HCT116 (cell line): ENCODE measurements around the gene DRG1. TPM values are rescaled to one million over a fixed set of nuclear protein-coding genes. Genes with fewer than 3 reads are reported as not detected.

Source experiments
- ATAC-seq: fragments of 200-7000 bp; cut with Tn5 transposase; 2 replicates; pipeline ENCODE4 v1.9.1; 2020; ENCODE audit warnings: mild to moderate bottlenecking, moderate library complexity
- BruUV-seq: library from RNA; stranded (reverse); fragments of 400-500 nt; replicated peaks from 2 replicates; lab custom pipeline; 2021; lab: Mats Ljungman, UMichigan
- CTCF ChIA-PET: fragments of 300-600 bp; sonication (Branson Sonifier 250); formaldehyde crosslinking; loops from one replicate; lab custom pipeline; 2021; ENCODE audit warnings: antibody characterized with exemption; lab: Charles Lee
- POLR2A ChIA-PET: fragments of 300-600, 350-600 bp; sonication (Branson Sonifier 250); formaldehyde crosslinking; loops from one replicate; lab custom pipeline; 2021; ENCODE audit warnings: antibody characterized with exemption; lab: Charles Lee
- RAD21 ChIA-PET, 2 experiments: fragments of 300-600 bp; sonication (Branson Sonifier 250); formaldehyde crosslinking; loops; one replicate each; lab custom pipeline; 2023; ENCODE audit warnings: low total read pairs in 2 of 2; ENCODE audit not compliant: uncharacterized antibody in 2 of 2, unreplicated experiment in 2 of 2, low non-redundant PET in 1 of 2; lab: Charles Lee
- DNase-seq: peaks from one replicate; pipeline ENCODE4 v3.0.0-alpha.2; 2010; ENCODE audit warnings: low read depth, low spot score
- H2AFZ ChIP-seq: fragments of 200-600 bp; shearing (Covaris generic), sonication (generic); 2 replicates; pipeline ENCODE4 v1.6.1; 2017; ENCODE audit warnings: low read depth, mixed run types, mixed read lengths, antibody characterized with exemption, low read length; ENCODE audit not compliant: poor library complexity, severe bottlenecking
- H3K27ac ChIP-seq: 2 replicates; pipeline ENCODE4 v1.5.1; 2012; ENCODE audit warnings: low read depth, low read length
- H3K27me3 ChIP-seq: fragments of 200-600 bp; sonication (generic); 2 replicates; pipeline ENCODE4 v1.6.1; 2016; ENCODE audit warnings: mixed run types, low read length, mixed read lengths; ENCODE audit not compliant: insufficient read depth
- H3K36me3 ChIP-seq, 2 experiments: fragments of 200-500 bp in 1 of 2; fragments of 200-600 bp in 1 of 2; sonication (Bioruptor generic) in 1 of 2; sonication (generic) in 1 of 2; 2 replicates each; pipeline versions ENCODE4 v1.5.1 to v1.6.1; 2014 to 2016; ENCODE audit warnings: low read length in 2 of 2, inconsistent platforms in 1 of 2, mixed read lengths in 1 of 2, mixed run types in 1 of 2; ENCODE audit not compliant: insufficient read depth in 2 of 2, control insufficient read depth in 1 of 2
- H3K4me1 ChIP-seq, 2 experiments: fragments of 200-600 bp in 1 of 2; sonication (generic) in 1 of 2; 2 replicates each; pipeline versions ENCODE4 v1.5.1 to v1.6.1; 2012 to 2017; ENCODE audit warnings: low read length in 2 of 2, inconsistent platforms in 1 of 2, mild to moderate bottlenecking in 1 of 2, mixed read lengths in 1 of 2, mixed run types in 1 of 2, moderate library complexity in 1 of 2; ENCODE audit not compliant: insufficient read depth in 2 of 2, control insufficient read depth in 1 of 2
- H3K4me2 ChIP-seq: fragments of 200-600 bp; sonication (generic); 2 replicates; pipeline ENCODE4 v1.6.1; 2017; ENCODE audit warnings: mixed run types, low read length, mixed read lengths
- H3K4me3 ChIP-seq, 2 experiments: fragments of 200-600 bp in 1 of 2; sonication (generic) in 1 of 2; replicated peaks in 1 of 2; 2 replicates each; pipeline ENCODE4 v1.5.1; 2011 to 2016; ENCODE audit warnings: low read length in 2 of 2, control low read depth in 1 of 2, low read depth in 1 of 2, mild to moderate bottlenecking in 1 of 2, mixed read lengths in 1 of 2, mixed run types in 1 of 2
- H3K79me2 ChIP-seq: fragments of 200-600 bp; sonication (generic); 2 replicates; pipeline ENCODE4 v1.6.1; 2017; ENCODE audit warnings: mild to moderate bottlenecking, mixed run types, low read length, moderate library complexity, mixed read lengths; ENCODE audit not compliant: insufficient read depth
- H3K9ac ChIP-seq: fragments of 200-600 bp; sonication (generic); 2 replicates; pipeline ENCODE4 v1.6.1; 2016; ENCODE audit warnings: low read length, mixed read lengths
- H3K9me2 ChIP-seq: fragments of 200-600 bp; sonication (generic), shearing (Covaris generic); 2 replicates; pipeline ENCODE4 v1.6.1; 2017; ENCODE audit warnings: mixed run types, mild to moderate bottlenecking, moderate library complexity; ENCODE audit not compliant: insufficient read depth
- H3K9me3 ChIP-seq, 2 experiments: fragments of 200-500 bp in 1 of 2; fragments of 200-600 bp in 1 of 2; sonication (Bioruptor generic) in 1 of 2; sonication (generic) in 1 of 2; 2 replicates each; pipeline ENCODE4 v1.6.1; 2014 to 2017; ENCODE audit warnings: low read length in 2 of 2, mixed read lengths in 2 of 2, inconsistent platforms in 1 of 2, low read depth in 1 of 2, mild to moderate bottlenecking in 1 of 2, mixed run types in 1 of 2, moderate library complexity in 1 of 2; ENCODE audit not compliant: control insufficient read depth in 1 of 2, insufficient read depth in 1 of 2
- H4K20me1 ChIP-seq: fragments of 200-600 bp; sonication (generic), shearing (Covaris generic); 2 replicates; pipeline ENCODE4 v1.6.1; 2017; ENCODE audit warnings: mixed run types, mild to moderate bottlenecking, moderate library complexity; ENCODE audit not compliant: insufficient read depth
- CBX3 ChIP-seq: IDR thresholded peaks from 2 replicates; pipeline ENCODE4 v1.6.1; 2012; ENCODE audit warnings: low read depth
- EGR1 ChIP-seq: IDR thresholded peaks from 2 replicates; pipeline ENCODE4 v1.6.1; 2012; ENCODE audit warnings: low read depth
- ELF1 ChIP-seq: IDR thresholded peaks from 2 replicates; pipeline ENCODE4 v1.6.1; 2012; ENCODE audit warnings: low read depth, borderline replicate concordance
- EZH2phosphoT487 ChIP-seq: fragments of 200-600 bp; IDR thresholded peaks from 2 replicates; pipeline ENCODE4 v1.6.1; 2018; ENCODE audit warnings: antibody characterized with exemption, borderline replicate concordance
- JUND ChIP-seq: IDR thresholded peaks from 2 replicates; pipeline ENCODE4 v1.6.1; 2012
- POLR2A ChIP-seq: IDR thresholded peaks from 2 replicates; pipeline ENCODE4 v1.7.0; 2011; ENCODE audit warnings: borderline replicate concordance; ENCODE audit not compliant: insufficient read depth, insufficient read length; ENCODE audit errors: extremely low read depth
- POLR2AphosphoS5 ChIP-seq: IDR thresholded peaks from 2 replicates; pipeline ENCODE4 v1.6.1; 2011; ENCODE audit warnings: mild to moderate bottlenecking, low read depth, low read length, moderate library complexity
- RAD21 ChIP-seq: IDR thresholded peaks from 2 replicates; pipeline ENCODE4 v1.6.1; 2012; ENCODE audit warnings: low read depth, mild to moderate bottlenecking
- SIN3A ChIP-seq: IDR thresholded peaks from 2 replicates; pipeline ENCODE4 v1.6.1; 2012; ENCODE audit warnings: low read depth
- SP1 ChIP-seq: IDR thresholded peaks from 2 replicates; pipeline ENCODE4 v1.6.1; 2012; ENCODE audit warnings: low read depth
- TCF7L2 ChIP-seq: IDR thresholded peaks from 2 replicates; pipeline ENCODE4 v1.7.0; 2011; ENCODE audit warnings: borderline replicate concordance, inconsistent platforms; ENCODE audit not compliant: insufficient read depth, insufficient read length; ENCODE audit errors: extremely low read depth
- YY1 ChIP-seq: IDR thresholded peaks from 2 replicates; pipeline ENCODE4 v1.6.1; 2011; ENCODE audit warnings: low read length, low read depth, moderate library complexity, mild to moderate bottlenecking; ENCODE audit not compliant: insufficient replicate concordance; ENCODE audit errors: extremely low read depth
- ZFX ChIP-seq: fragments of 450-650 bp; IDR thresholded peaks from 2 replicates; pipeline ENCODE4 v1.6.1; 2017
- ZNF274 ChIP-seq: fragments of 200-500 bp; sonication (Bioruptor generic); IDR thresholded peaks from 2 replicates; pipeline ENCODE4 v1.6.1; 2014; ENCODE audit warnings: mild to moderate bottlenecking, low read depth, low read length, inconsistent platforms
- intact Hi-C: fragments of 100-400 bp; cut with micrococcal nuclease; formaldehyde crosslinking; loops from 2 replicates; pipeline ENCODE4 v1.10.0; 2022
- total RNA-seq: library from RNA; stranded (reverse); gene quantifications from one replicate; pipeline ENCODE4 v1.2.1, GENCODE V29; 2021; ENCODE audit not compliant: unreplicated experiment
- TF ChIP-seq, protein P1 (sequence below): IDR thresholded peaks from 2 replicates; pipeline ENCODE4 v1.6.1; 2012
- TF ChIP-seq, protein P2 (sequence below), 3 experiments: fragments of 200-600 bp in 1 of 3; sonication (generic) in 1 of 3; IDR thresholded peaks in 2 of 3; conservative IDR thresholded peaks in 1 of 3; 2 replicates each; pipeline ENCODE4 v1.5.1; 2012 to 2017; ENCODE audit warnings: low read depth in 2 of 3, low read length in 2 of 3, antibody characterized with exemption in 1 of 3, borderline replicate concordance in 1 of 3, control low read depth in 1 of 3, mild to moderate bottlenecking in 1 of 3, mixed read lengths in 1 of 3, mixed run types in 1 of 3, moderate library complexity in 1 of 3; ENCODE audit not compliant: insufficient read depth in 1 of 3

DRG1 gene
- total RNA-seq, 1 experiment from 2014 or later = 68.2 TPM

GRCh38 chr22:31449506-31449905 lies 50.1 kb downstream of the DRG1 start:
- Histone ChIP-seq H3K27me3 (no peaks in the 10 kb centered on the region), H3K9ac (no peak overlapping the region), H3K4me3 (no peak overlapping the region), H3K79me2 (no peaks in the 10 kb centered on the region), H2AFZ (no peak overlapping the region), H3K4me2 (no peak overlapping the region), H3K9me3 (no peaks in the 10 kb centered on the region), H4K20me1 (no peaks in the 10 kb centered on the region), H3K4me1 (no peaks in the 10 kb centered on the region), H3K9me2 (no peaks in the 10 kb centered on the region), H3K27ac (no peak overlapping the region), H3K36me3 (peaks cover 7 to 13% of the 10 kb centered on the region in 2 experiments; a peak in 3 of 4 replicates)
- ChIA-PET RAD21 (no interaction called here), POLR2A (no interaction called here), CTCF (no interaction called here)
- no peak for TF ChIP-seq SP1
- TF ChIP-seq SIN3A = no peak
- TF ChIP-seq TCF7L2 = no peak
- TF ChIP-seq, protein P1, sequence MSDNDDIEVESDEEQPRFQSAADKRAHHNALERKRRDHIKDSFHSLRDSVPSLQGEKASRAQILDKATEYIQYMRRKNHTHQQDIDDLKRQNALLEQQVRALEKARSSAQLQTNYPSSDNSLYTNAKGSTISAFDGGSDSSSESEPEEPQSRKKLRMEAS = no peak
- TF ChIP-seq, protein P2, sequence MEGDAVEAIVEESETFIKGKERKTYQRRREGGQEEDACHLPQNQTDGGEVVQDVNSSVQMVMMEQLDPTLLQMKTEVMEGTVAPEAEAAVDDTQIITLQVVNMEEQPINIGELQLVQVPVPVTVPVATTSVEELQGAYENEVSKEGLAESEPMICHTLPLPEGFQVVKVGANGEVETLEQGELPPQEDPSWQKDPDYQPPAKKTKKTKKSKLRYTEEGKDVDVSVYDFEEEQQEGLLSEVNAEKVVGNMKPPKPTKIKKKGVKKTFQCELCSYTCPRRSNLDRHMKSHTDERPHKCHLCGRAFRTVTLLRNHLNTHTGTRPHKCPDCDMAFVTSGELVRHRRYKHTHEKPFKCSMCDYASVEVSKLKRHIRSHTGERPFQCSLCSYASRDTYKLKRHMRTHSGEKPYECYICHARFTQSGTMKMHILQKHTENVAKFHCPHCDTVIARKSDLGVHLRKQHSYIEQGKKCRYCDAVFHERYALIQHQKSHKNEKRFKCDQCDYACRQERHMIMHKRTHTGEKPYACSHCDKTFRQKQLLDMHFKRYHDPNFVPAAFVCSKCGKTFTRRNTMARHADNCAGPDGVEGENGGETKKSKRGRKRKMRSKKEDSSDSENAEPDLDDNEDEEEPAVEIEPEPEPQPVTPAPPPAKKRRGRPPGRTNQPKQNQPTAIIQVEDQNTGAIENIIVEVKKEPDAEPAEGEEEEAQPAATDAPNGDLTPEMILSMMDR (IDR thresholded peaks at IDR 0.05 in 2 of 3, conservative IDR thresholded peaks at IDR 0.05 in 1 of 3; ENCODE audit: borderline replicate concordance in 1 of 3, insufficient read depth in 1 of 3, low read depth in 2 of 3, low read length in 2 of 3) = no peak
- TF ChIP-seq ELF1 = no peak
- TF ChIP-seq JUND = no peak
- no peak for TF ChIP-seq RAD21
- no peak for TF ChIP-seq EGR1
- no peak for TF ChIP-seq ZFX
- TF ChIP-seq YY1 = no peak
- no peak for TF ChIP-seq CBX3
- TF ChIP-seq ZNF274 = no peak
- no peak for TF ChIP-seq EZH2phosphoT487
- TF ChIP-seq POLR2A = no peak
- TF ChIP-seq POLR2AphosphoS5 = no peak
- DNase-seq (no peak), ATAC-seq (no peak)
- no TSS peak for BruUV-seq
- intact Hi-C loops = no loop called here
